Measurements from ENCODE around the gene BPIFB1.

The BPIFB1 gene

DNA sequence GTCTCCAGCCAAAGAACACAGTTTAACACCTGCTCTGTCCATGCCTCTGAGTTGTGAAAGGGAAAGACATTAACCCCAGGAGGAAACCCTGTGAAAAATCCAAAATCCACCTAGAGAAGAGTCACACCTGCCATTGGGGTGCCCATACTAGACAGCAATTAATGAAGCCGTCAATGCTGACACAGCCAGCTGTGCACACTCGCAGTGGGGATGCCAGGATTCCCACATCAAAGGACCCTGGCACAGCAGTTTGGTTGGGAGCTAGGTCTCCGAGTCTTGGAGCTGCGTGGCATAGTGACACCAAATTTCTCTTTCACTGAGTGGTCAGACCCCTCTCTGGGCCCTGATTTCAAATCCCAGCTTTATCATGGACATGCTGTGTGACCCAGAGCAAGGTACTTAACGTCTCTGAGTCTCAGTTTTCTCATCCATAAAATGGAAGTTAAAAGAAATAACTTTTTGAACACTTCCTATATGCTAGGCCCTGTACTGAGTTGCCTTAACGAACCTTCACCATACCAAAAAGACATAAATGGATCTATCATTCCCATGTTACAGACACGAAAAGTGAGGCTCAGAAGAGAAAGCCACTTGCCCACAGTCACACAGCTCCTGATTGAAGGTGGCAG is 30.8 kb downstream of the BPIFB1 start:
- no peak for TF ChIP-seq EZH2 (IDR thresholded peaks at IDR 0.05; ENCODE audit: borderline replicate concordance, low read length)
- TF ChIP-seq, protein P1, sequence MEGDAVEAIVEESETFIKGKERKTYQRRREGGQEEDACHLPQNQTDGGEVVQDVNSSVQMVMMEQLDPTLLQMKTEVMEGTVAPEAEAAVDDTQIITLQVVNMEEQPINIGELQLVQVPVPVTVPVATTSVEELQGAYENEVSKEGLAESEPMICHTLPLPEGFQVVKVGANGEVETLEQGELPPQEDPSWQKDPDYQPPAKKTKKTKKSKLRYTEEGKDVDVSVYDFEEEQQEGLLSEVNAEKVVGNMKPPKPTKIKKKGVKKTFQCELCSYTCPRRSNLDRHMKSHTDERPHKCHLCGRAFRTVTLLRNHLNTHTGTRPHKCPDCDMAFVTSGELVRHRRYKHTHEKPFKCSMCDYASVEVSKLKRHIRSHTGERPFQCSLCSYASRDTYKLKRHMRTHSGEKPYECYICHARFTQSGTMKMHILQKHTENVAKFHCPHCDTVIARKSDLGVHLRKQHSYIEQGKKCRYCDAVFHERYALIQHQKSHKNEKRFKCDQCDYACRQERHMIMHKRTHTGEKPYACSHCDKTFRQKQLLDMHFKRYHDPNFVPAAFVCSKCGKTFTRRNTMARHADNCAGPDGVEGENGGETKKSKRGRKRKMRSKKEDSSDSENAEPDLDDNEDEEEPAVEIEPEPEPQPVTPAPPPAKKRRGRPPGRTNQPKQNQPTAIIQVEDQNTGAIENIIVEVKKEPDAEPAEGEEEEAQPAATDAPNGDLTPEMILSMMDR (IDR thresholded peaks at IDR 0.05; ENCODE audit: low read length), result no peak
- H3K9ac ChIP-seq (ENCODE audit: low read length), result no peak overlapping the region
- H3K4me3 ChIP-seq (ENCODE audit: low read depth, low read length, poor library complexity, severe bottlenecking), result no peak overlapping the region
- no peaks in the 10 kb centered on the region for H3F3A ChIP-seq (ENCODE audit: insufficient read depth, low read length)
- peaks cover 12% of the 10 kb centered on the region for H3K27me3 ChIP-seq (ENCODE audit: insufficient read depth, low read length)
- H3K27ac ChIP-seq (ENCODE audit: low read depth, low read length, poor library complexity, severe bottlenecking), result no peak overlapping the region
- no peaks in the 10 kb centered on the region for H3K4me1 ChIP-seq (ENCODE audit: insufficient read depth, low read length, severe bottlenecking)
- no peaks in the 10 kb centered on the region for H3K9me3 ChIP-seq (ENCODE audit: low read length)
- no peaks in the 10 kb centered on the region for H3K79me2 ChIP-seq (ENCODE audit: insufficient read depth, low read length)
- H3K36me3 ChIP-seq (ENCODE audit: insufficient read depth, low read length), result no peaks in the 10 kb centered on the region
- no peak overlapping the region for H2AFZ ChIP-seq (ENCODE audit: low read length)
- H3K4me2 ChIP-seq (ENCODE audit: low read length), result no peak overlapping the region
- no peaks in the 10 kb centered on the region for H3K9me2 ChIP-seq (ENCODE audit: low read depth, low read length)
- no peaks in the 10 kb centered on the region for H4K20me1 ChIP-seq (ENCODE audit: insufficient read depth, low read length)

DNA sequence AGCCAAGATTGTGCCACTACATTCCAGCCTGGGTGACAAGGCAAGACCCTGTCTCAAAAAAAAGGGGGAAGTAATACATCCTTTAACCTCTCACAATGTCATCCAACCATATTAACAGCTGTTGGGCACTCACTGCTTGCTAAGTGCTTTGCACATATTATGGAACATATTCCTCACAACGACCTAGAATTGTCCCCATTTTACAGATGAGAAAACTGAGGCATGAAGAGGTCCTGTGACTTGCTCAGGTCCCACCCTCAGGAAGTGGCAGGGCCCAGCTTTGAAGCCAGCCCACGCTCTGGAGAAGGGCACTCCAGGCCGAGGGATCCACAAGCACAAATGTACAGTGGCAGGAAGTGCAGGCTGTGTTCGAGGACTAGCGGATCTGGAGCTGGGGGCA is 33.3 kb downstream of the BPIFB1 start:
- Histone ChIP-seq H2AFZ (ENCODE audit: low read length) (no peak overlapping the region), H3K79me2 (ENCODE audit: insufficient read depth, low read length) (no peaks in the 10 kb centered on the region), H3K27ac (ENCODE audit: low read depth, low read length, poor library complexity, severe bottlenecking) (no peak overlapping the region), H3K36me3 (ENCODE audit: insufficient read depth, low read length) (no peaks in the 10 kb centered on the region), H4K20me1 (ENCODE audit: insufficient read depth, low read length) (no peaks in the 10 kb centered on the region), H3K4me1 (ENCODE audit: insufficient read depth, low read length, severe bottlenecking) (no peaks in the 10 kb centered on the region), H3K9ac (ENCODE audit: low read length) (no peak overlapping the region), H3K9me3 (ENCODE audit: low read length) (no peaks in the 10 kb centered on the region), H3F3A (ENCODE audit: insufficient read depth, low read length) (no peaks in the 10 kb centered on the region), H3K9me2 (ENCODE audit: low read depth, low read length) (no peaks in the 10 kb centered on the region), H3K4me3 (ENCODE audit: low read depth, low read length, poor library complexity, severe bottlenecking) (no peak overlapping the region), H3K27me3 (ENCODE audit: insufficient read depth, low read length) (peaks cover 20% of the 10 kb centered on the region), H3K4me2 (ENCODE audit: low read length) (no peak overlapping the region)
- TF ChIP-seq, protein P1 (IDR thresholded peaks at IDR 0.05; ENCODE audit: low read length), result no peak

DNA sequence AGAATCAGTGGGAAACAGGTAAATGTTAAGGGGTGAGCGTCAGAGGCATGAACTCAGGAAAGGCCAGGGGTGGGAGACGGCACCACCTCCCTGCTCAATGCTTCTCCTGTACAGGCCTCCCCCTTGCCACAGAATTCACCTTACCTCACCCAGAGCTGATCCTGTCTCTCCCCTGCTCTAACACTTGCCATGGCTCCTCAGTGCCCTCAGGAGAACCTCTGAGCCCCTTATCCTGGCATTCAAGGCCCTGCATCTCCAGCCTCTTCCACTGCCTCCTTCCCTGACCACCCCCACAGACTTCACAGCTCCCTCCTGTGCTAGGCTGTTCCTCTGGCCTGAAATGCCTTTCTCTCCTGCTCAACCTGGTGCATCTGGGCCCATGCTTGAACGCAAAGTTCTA is 33.9 kb downstream of the BPIFB1 start:
- Histone ChIP-seq H3K27me3 (ENCODE audit: insufficient read depth, low read length) (peaks cover 20% of the 10 kb centered on the region), H3K4me2 (ENCODE audit: low read length) (no peak overlapping the region)

More for the DNA sequence above, 33.9 kb downstream of the BPIFB1 start:
- Histone ChIP-seq H4K20me1 (ENCODE audit: insufficient read depth, low read length) (no peaks in the 10 kb centered on the region), H2AFZ (ENCODE audit: low read length) (no peak overlapping the region), H3K79me2 (ENCODE audit: insufficient read depth, low read length) (no peaks in the 10 kb centered on the region), H3K4me1 (ENCODE audit: insufficient read depth, low read length, severe bottlenecking) (no peaks in the 10 kb centered on the region), H3K9ac (ENCODE audit: low read length) (no peak overlapping the region), H3K9me3 (ENCODE audit: low read length) (no peaks in the 10 kb centered on the region), H3K36me3 (ENCODE audit: insufficient read depth, low read length) (no peaks in the 10 kb centered on the region), H3F3A (ENCODE audit: insufficient read depth, low read length) (no peaks in the 10 kb centered on the region), H3K9me2 (ENCODE audit: low read depth, low read length) (no peaks in the 10 kb centered on the region), H3K4me3 (ENCODE audit: low read depth, low read length, poor library complexity, severe bottlenecking) (no peak overlapping the region), H3K27ac (ENCODE audit: low read depth, low read length, poor library complexity, severe bottlenecking) (no peak overlapping the region)
- TF ChIP-seq, protein P1 (IDR thresholded peaks at IDR 0.05; ENCODE audit: low read length), result no peak
- no peak for TF ChIP-seq EZH2 (IDR thresholded peaks at IDR 0.05; ENCODE audit: borderline replicate concordance, low read length)
